GM12878 (cell line): ENCODE data around the gene IQCC. TPM values are rescaled to one million over a fixed set of nuclear protein-coding genes. Genes with fewer than 3 reads are reported as not detected.

Source experiments
- ATF3 ChIP-seq: IDR thresholded peaks from 2 replicates; pipeline ENCODE4 v1.6.1; 2011; ENCODE audit warnings: low read depth, mild to moderate bottlenecking, low read length, moderate library complexity, borderline replicate concordance; ENCODE audit errors: extremely low read depth
- CEBPZ ChIP-seq: fragments of 150-350 bp; IDR thresholded peaks from 2 replicates; pipeline ENCODE4 v1.6.1; 2016; ENCODE audit warnings: low read depth, low read length
- CHD2 ChIP-seq: IDR thresholded peaks from 2 replicates; pipeline ENCODE4 v1.6.1; 2011; ENCODE audit warnings: low read depth, low read length, improper control_type of control experiment, borderline replicate concordance
- CREM ChIP-seq: IDR thresholded peaks from 2 replicates; pipeline ENCODE4 v1.6.1; 2014; ENCODE audit warnings: antibody characterized with exemption, low read depth
- EGR1 ChIP-seq, 2 experiments: IDR thresholded peaks; 1 replicate in 1 of 2; 2 replicates in 1 of 2; pipeline ENCODE4 v1.6.1; 2011 to 2012; ENCODE audit warnings: low read depth in 2 of 2, low read length in 2 of 2, borderline replicate concordance in 1 of 2, mild to moderate bottlenecking in 1 of 2, moderate library complexity in 1 of 2
- FOS ChIP-seq: IDR thresholded peaks from 3 replicates; pipeline ENCODE4 v1.6.1; 2011; ENCODE audit warnings: borderline replicate concordance; ENCODE audit not compliant: insufficient read length; ENCODE audit errors: extremely low read depth
- IKZF2 ChIP-seq, 2 experiments: fragments of 450-650 bp; IDR thresholded peaks; 2 replicates each; pipeline ENCODE4 v1.6.1; 2017; ENCODE audit warnings: mild to moderate bottlenecking in 2 of 2, moderate library complexity in 2 of 2
- KLF5 ChIP-seq: fragments of 450-650 bp; IDR thresholded peaks from 2 replicates; pipeline ENCODE4 v1.6.1; 2014; ENCODE audit warnings: mild to moderate bottlenecking; ENCODE audit not compliant: partially characterized antibody
- MAX ChIP-seq: IDR thresholded peaks from 2 replicates; pipeline ENCODE4 v1.6.1; 2012; ENCODE audit warnings: low read depth, low read length, improper control_type of control experiment
- RBBP5 ChIP-seq: fragments of 200-600 bp; sonication (generic); conservative IDR thresholded peaks from 2 replicates; pipeline ENCODE4 v1.6.1; 2016
- RELB ChIP-seq: fragments of 450-650 bp; IDR thresholded peaks from 2 replicates; pipeline ENCODE4 v1.6.1; 2017; ENCODE audit warnings: low read depth, mild to moderate bottlenecking, moderate library complexity
- SMC3 ChIP-seq: IDR thresholded peaks from 2 replicates; pipeline ENCODE4 v1.6.1; 2011; ENCODE audit warnings: low read length, improper control_type of control experiment, borderline replicate concordance
- SP1 ChIP-seq: IDR thresholded peaks from one replicate; pipeline ENCODE4 v1.6.1; 2011; ENCODE audit warnings: low read depth, low read length
- TCF3 ChIP-seq: IDR thresholded peaks from 2 replicates; pipeline ENCODE4 v1.6.1; 2012; ENCODE audit warnings: low read depth, mild to moderate bottlenecking, low read length, borderline replicate concordance; ENCODE audit not compliant: insufficient read depth
- YBX1 ChIP-seq: fragments of 450-650 bp; IDR thresholded peaks from 2 replicates; pipeline ENCODE4 v1.6.1; 2016; ENCODE audit warnings: antibody characterized with exemption
- YY1 ChIP-seq: IDR thresholded peaks from 2 replicates; pipeline ENCODE4 v1.6.1; 2011; ENCODE audit warnings: low read depth, mild to moderate bottlenecking, low read length
- ZNF687 ChIP-seq: fragments of 450-650 bp; IDR thresholded peaks from 2 replicates; pipeline ENCODE4 v1.6.1; 2017; ENCODE audit warnings: mild to moderate bottlenecking, moderate library complexity
- polyA plus RNA-seq, 11 experiments: library from polyadenylated mRNA; depleted of rRNA in 4 of 11; unstranded in 6 of 11; stranded (reverse) in 5 of 11; fragments of >200 nt; fragmentation: Nextera tagmentation in 4 of 11; fragmentation: Illumina TruSeq in 1 of 11; extraction: Ambion mirVana in 4 of 11; extraction: Trizol in 1 of 11; gene quantifications; 1 replicate in 1 of 11; 2 replicates in 10 of 11; pipeline versions ENCODE4 v1.2.1 to v1.2.3, GENCODE V29; 2011 to 2016; ENCODE audit warnings: inconsistent platforms in 2 of 11, missing spikeins in 2 of 11, low read depth in 1 of 11
- total RNA-seq, 4 experiments: library from RNA; depleted of rRNA in 3 of 4; stranded (reverse); fragments of >200 nt in 3 of 4; fragmentation: Illumina TruSeq in 1 of 4; extraction: Trizol in 1 of 4; gene quantifications; 2 replicates each; pipeline versions ENCODE4 v1.2.1 to v1.2.3, GENCODE V29; 2013 to 2021

Gene IQCC
- total and polyA plus RNA-seq, 10 of the 15 experiments (the other 5 are each of a cell fraction or from before 2014, with no cell fraction given): 2.1 to 6.8 (median 4.9) TPM

GRCh38 chr1:32205401-32206370, at the start of gene IQCC (continued):
- TF ChIP-seq MAX (peak; percentile 39), KLF5 (peak; percentile 31), EGR1 (IDR thresholded peaks at IDR 0.05; ENCODE audit: borderline replicate concordance in 1 of 2, low read depth in 2 of 2, low read length in 2 of 2) (peak; percentile 6 to 94), YBX1 (no peak), FOS (no peak), TCF3 (no peak), CHD2 (0 out of 2 replicates have a peak, but pooled peaks have one; percentile 45), ZNF687 (peak; percentile 59; the same call in 1 of the 2 replicates), CREM (peak; percentile 98), YY1 (peak; percentile 86), SP1 (no peak), IKZF2 (IDR thresholded peaks at IDR 0.05) (0 out of 4 replicates have a peak, but pooled peaks of 1 of the 2 experiments have one; percentile 11), SMC3 (peak; percentile 16; the same call in 1 of the 2 replicates), CEBPZ (no peak), ATF3 (peak; percentile 80; the same call in 1 of the 2 replicates), RBBP5 (no peak), RELB (peak; percentile 73; the same call in 1 of the 2 replicates)
